ENCODE data around the gene SNX10.
"Not testable (repeated sequence)": the region's sequence is repeated elsewhere in the genome, so short reads cannot be mapped to it uniquely, and the experiment has no call there.

DNA sequence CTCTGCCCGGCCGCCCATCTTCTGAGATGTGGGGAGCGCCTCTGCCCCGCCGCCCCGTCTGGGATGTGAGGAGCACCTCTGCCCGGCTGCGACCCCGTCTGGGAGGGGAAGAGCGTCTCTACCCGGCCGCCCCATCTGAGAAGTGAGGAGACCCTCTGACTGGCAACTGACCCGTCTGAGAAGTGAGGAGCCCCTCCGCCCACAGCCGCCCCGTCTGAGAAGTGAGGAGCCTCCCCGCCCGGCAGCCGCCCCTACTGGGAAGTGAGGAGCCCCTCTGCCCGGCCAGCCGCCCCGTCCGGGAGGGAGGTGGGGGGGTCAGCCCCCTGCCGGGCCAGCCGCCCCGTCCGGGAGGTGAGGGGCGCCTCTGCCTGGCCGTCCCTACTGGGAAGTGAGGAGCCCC lies 29.8 kb upstream of the SNX10 start:
- TF ChIP-seq POLR2A (IDR thresholded peaks at IDR 0.05); POLR2AphosphoS5 (IDR thresholded peaks at IDR 0.05; ENCODE audit: insufficient read depth in 1 of 2, low read depth in 1 of 2): not testable (repeated sequence)
- TF ChIP-seq, protein P1, sequence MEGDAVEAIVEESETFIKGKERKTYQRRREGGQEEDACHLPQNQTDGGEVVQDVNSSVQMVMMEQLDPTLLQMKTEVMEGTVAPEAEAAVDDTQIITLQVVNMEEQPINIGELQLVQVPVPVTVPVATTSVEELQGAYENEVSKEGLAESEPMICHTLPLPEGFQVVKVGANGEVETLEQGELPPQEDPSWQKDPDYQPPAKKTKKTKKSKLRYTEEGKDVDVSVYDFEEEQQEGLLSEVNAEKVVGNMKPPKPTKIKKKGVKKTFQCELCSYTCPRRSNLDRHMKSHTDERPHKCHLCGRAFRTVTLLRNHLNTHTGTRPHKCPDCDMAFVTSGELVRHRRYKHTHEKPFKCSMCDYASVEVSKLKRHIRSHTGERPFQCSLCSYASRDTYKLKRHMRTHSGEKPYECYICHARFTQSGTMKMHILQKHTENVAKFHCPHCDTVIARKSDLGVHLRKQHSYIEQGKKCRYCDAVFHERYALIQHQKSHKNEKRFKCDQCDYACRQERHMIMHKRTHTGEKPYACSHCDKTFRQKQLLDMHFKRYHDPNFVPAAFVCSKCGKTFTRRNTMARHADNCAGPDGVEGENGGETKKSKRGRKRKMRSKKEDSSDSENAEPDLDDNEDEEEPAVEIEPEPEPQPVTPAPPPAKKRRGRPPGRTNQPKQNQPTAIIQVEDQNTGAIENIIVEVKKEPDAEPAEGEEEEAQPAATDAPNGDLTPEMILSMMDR (IDR thresholded peaks at IDR 0.05) = not testable (repeated sequence)
